Esophagus muscularis mucosa (tissue), 4 donors: ENCODE measurements around the gene THSD7A. TPM values are rescaled to one million over a fixed set of nuclear protein-coding genes. Genes with fewer than 3 reads are reported as not detected.

Experiments used
- DNase-seq: peaks from one replicate; pipeline ENCODE4 v3.0.0-alpha.2; 2017; ENCODE audit errors: extremely low spot score
- H3K27ac ChIP-seq, 4 donors: fragments of 200-600 bp; sonication (generic); replicated peaks in 1 of 4; 1 replicate in 3 of 4; 2 replicates in 1 of 4; pipeline ENCODE4 v1.5.1; 2016 to 2019; ENCODE audit warnings: mild to moderate bottlenecking in 1 of 4
- H3K27me3 ChIP-seq, 4 donors: fragments of 200-600 bp; sonication (generic); one replicate each; pipeline versions ENCODE4 v1.5.1 to v1.6.0; 2016 to 2019
- H3K36me3 ChIP-seq, 4 donors: fragments of 200-600 bp; sonication (generic); one replicate each; pipeline ENCODE4 v1.5.1; 2016 to 2019
- H3K4me1 ChIP-seq, 4 donors: fragments of 200-600 bp; sonication (generic); one replicate each; pipeline ENCODE4 v1.5.1; 2016 to 2019
- H3K4me3 ChIP-seq, 4 donors: fragments of 200-600 bp; sonication (generic); 1 replicate in 2 of 4; 2 replicates in 2 of 4; pipeline ENCODE4 v1.5.1; 2016 to 2019; ENCODE audit warnings: mild to moderate bottlenecking in 4 of 4, moderate library complexity in 1 of 4
- H3K9me3 ChIP-seq, 4 donors: fragments of 200-600 bp; sonication (generic); 1 replicate in 3 of 4; 2 replicates in 1 of 4; pipeline ENCODE4 v1.5.1; 2016 to 2019
- CTCF ChIP-seq, 3 experiments: fragments of 200-600 bp in 2 of 3; fragments of 450-650 bp in 1 of 3; sonication (generic) in 2 of 3; IDR thresholded peaks; one replicate each; pipeline ENCODE4 v1.5.1; 2017 to 2019; ENCODE audit warnings: antibody characterized with exemption in 3 of 3, mild to moderate bottlenecking in 2 of 3, moderate library complexity in 1 of 3
- EP300 ChIP-seq: sonication (generic); formaldehyde crosslinking; IDR thresholded peaks from one replicate; pipeline ENCODE4 v1.6.1; 2017; ENCODE audit warnings: antibody characterized with exemption
- POLR2A ChIP-seq: fragments of 450-650 bp; IDR thresholded peaks from one replicate; pipeline ENCODE4 v1.6.1; 2017; ENCODE audit warnings: antibody characterized with exemption, moderate library complexity, mild to moderate bottlenecking, low read depth
- POLR2AphosphoS5 ChIP-seq, 2 donors: sonication (generic); formaldehyde crosslinking; IDR thresholded peaks; one replicate each; pipeline ENCODE4 v1.6.1; 2017; ENCODE audit warnings: antibody characterized with exemption in 2 of 2
- WGBS: methylation state at CpG from one replicate; pipeline ENCODE4 v1.1.5; 2018; 5-methylcytosine and 5-hydroxymethylcytosine counted together
- intact Hi-C: fragments of 100-400 bp; cut with DNase I; formaldehyde crosslinking; loops from one replicate; pipeline ENCODE4 v1.15.1; 2023
- total RNA-seq, 4 donors: library from RNA; depleted of rRNA; stranded (reverse); fragments of >200 nt; gene quantifications; one replicate each; pipeline versions ENCODE4 v1.1.0 to v1.2.1, GENCODE V29; 2016

The THSD7A gene
- total RNA-seq, 4 donors from 2014 or later = 1.2 to 3.8 (median 2.8) TPM

GRCh38 chr7:11775401-11775800 lies 56.6 kb downstream of the THSD7A start:
- H3K36me3 ChIP-seq = no peaks in the 10 kb centered on the region
- H3K27ac ChIP-seq = no peak overlapping the region
- 78% methylated on average over 2 of the region's 2 CpGs for WGBS
- intact Hi-C loops = no loop called here
- no peaks in the 10 kb centered on the region for H3K27me3 ChIP-seq
- TF ChIP-seq CTCF (IDR thresholded peaks at IDR 0.05) (no peak), POLR2A (no peak), EP300 (no peak), POLR2AphosphoS5 (IDR thresholded peaks at IDR 0.05) (no peak)
- no peaks in the 10 kb centered on the region for H3K4me1 ChIP-seq
- no peak overlapping the region for H3K4me3 ChIP-seq
- no peak for DNase-seq
- no peaks in the 10 kb centered on the region for H3K9me3 ChIP-seq

GRCh38 chr7:11768263-11768662 lies 63.7 kb downstream of the THSD7A start:
- no peaks in the 10 kb centered on the region for H3K9me3 ChIP-seq
- intact Hi-C loops = no loop called here
- no peak overlapping the region for H3K27ac ChIP-seq
- H3K4me1 ChIP-seq = no peaks in the 10 kb centered on the region
- no peak for TF ChIP-seq EP300
- no peak for TF ChIP-seq POLR2A
- TF ChIP-seq CTCF (IDR thresholded peaks at IDR 0.05) = no peak
- TF ChIP-seq POLR2AphosphoS5 (IDR thresholded peaks at IDR 0.05) = no peak
- no peak overlapping the region for H3K4me3 ChIP-seq
- WGBS = 93% methylated on average over 5 of the region's 5 CpGs
- H3K27me3 ChIP-seq = no peaks in the 10 kb centered on the region
- no peaks in the 10 kb centered on the region for H3K36me3 ChIP-seq
- no peak for DNase-seq

DNA sequence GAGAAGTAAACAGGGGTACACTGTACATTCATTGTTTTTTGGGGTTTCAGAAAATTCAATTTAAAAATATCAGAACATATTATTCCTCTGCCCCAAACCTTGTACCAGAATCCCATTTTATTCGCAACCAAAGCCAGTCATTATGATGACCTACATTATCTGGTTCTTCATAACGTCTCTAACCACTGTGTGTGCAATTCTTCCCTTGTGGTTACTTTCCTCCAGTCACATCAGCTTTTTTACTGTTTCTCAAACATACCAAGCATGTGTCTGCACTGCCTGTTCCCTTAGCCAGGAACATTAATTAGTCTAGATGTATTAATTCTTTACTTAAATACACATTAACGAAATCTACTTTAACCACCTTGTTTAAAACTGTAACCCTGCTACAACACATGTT lies 64.8 kb downstream of the THSD7A start:
- H3K27me3 ChIP-seq = no peaks in the 10 kb centered on the region
- no peak for DNase-seq
- no peaks in the 10 kb centered on the region for H3K9me3 ChIP-seq
- intact Hi-C loops = no loop called here
- WGBS = 86% methylated on average over 3 of the region's 3 CpGs
- no peak overlapping the region for H3K4me3 ChIP-seq
- H3K27ac ChIP-seq = no peak overlapping the region
- no peaks in the 10 kb centered on the region for H3K36me3 ChIP-seq
- TF ChIP-seq EP300 (no peak), POLR2AphosphoS5 (IDR thresholded peaks at IDR 0.05) (no peak), CTCF (IDR thresholded peaks at IDR 0.05) (no peak), POLR2A (no peak)
- H3K4me1 ChIP-seq = no peaks in the 10 kb centered on the region

DNA sequence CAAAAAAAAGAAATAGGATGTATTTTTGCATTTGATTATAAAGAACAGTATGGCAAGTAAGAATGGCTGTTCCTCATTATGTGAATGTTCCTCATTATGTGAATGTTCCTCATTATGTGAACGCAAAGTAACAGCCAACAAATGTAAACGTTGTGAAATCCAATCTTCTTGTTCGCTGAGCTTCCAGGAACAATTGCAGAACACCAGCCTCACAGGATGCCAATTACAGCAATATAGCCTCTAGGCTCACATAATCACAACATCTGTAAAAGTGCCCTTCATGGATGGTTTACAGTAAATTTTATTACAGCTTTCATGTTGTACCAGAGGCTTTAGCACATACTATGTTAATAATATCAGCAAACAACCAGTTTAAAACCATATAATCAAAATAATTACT lies 71.6 kb downstream of the THSD7A start:
- no peak for TF ChIP-seq POLR2A
- no peak for TF ChIP-seq POLR2AphosphoS5 (IDR thresholded peaks at IDR 0.05)
- TF ChIP-seq CTCF (IDR thresholded peaks at IDR 0.05) = no peak
- no peak for TF ChIP-seq EP300
- Histone ChIP-seq H3K36me3 (no peaks in the 10 kb centered on the region), H3K27ac (no peak overlapping the region), H3K9me3 (no peaks in the 10 kb centered on the region), H3K27me3 (no peaks in the 10 kb centered on the region), H3K4me3 (no peak overlapping the region), H3K4me1 (no peaks in the 10 kb centered on the region)
- 63% methylated on average over 3 of the region's 3 CpGs for WGBS
- DNase-seq = no peak
- intact Hi-C loops = no loop called here

- no peak overlapping the region for H3K27ac ChIP-seq
- no peak overlapping the region for H3K4me3 ChIP-seq
- H3K27me3 ChIP-seq = no peaks in the 10 kb centered on the region
- DNase-seq = no peak
- TF ChIP-seq CTCF (IDR thresholded peaks at IDR 0.05) (no peak), EP300 (no peak), POLR2AphosphoS5 (IDR thresholded peaks at IDR 0.05) (no peak), POLR2A (no peak)
- no peaks in the 10 kb centered on the region for H3K36me3 ChIP-seq
- 61% methylated on average over 2 of the region's 2 CpGs for WGBS
- intact Hi-C loops = no loop called here
- H3K4me1 ChIP-seq = no peaks in the 10 kb centered on the region
- H3K9me3 ChIP-seq = no peaks in the 10 kb centered on the region
Measured at GRCh38 chr7:11758627-11759111, 73.3 kb downstream of the THSD7A start.
